Muscle layer of duodenum (tissue), 2 donors: ENCODE results near the gene RELL1.

ENCODE experiments used
- H3K27ac ChIP-seq: one replicate; pipeline ENCODE4 v1.7.0; 2013; ENCODE audit warnings: mild to moderate bottlenecking, low read length
- H3K27me3 ChIP-seq: one replicate; pipeline ENCODE4 v1.7.0; 2013; ENCODE audit warnings: low read depth, mild to moderate bottlenecking, control low read depth, low read length
- H3K36me3 ChIP-seq, 2 donors: one replicate each; pipeline ENCODE4 v1.7.0; 2013; ENCODE audit warnings: low read length in 2 of 2, control low read depth in 1 of 2, mild to moderate bottlenecking in 1 of 2; ENCODE audit not compliant: insufficient read depth in 2 of 2, control insufficient read depth in 1 of 2
- H3K4me1 ChIP-seq, 2 donors: one replicate each; pipeline ENCODE4 v1.7.0; 2013; ENCODE audit warnings: low read length in 2 of 2, mild to moderate bottlenecking in 2 of 2, control low read depth in 1 of 2, moderate library complexity in 1 of 2; ENCODE audit not compliant: insufficient read depth in 2 of 2, control insufficient read depth in 1 of 2
- H3K4me3 ChIP-seq, 2 donors: one replicate each; pipeline ENCODE4 v1.7.0; 2013; ENCODE audit warnings: low read length in 2 of 2, low read depth in 1 of 2, mild to moderate bottlenecking in 1 of 2
- H3K9me3 ChIP-seq, 2 donors: one replicate each; pipeline ENCODE4 v1.7.0; 2013; ENCODE audit warnings: low read length in 2 of 2, control low read depth in 1 of 2, mild to moderate bottlenecking in 1 of 2; ENCODE audit not compliant: control insufficient read depth in 1 of 2
- donor health status: healthy.

The RELL1 gene

GRCh38 chr4:37648084-37648817, 37.9 kb downstream of the RELL1 start:
- no peaks in the 10 kb centered on the region for H3K27me3 ChIP-seq
- H3K9me3 ChIP-seq: no peaks in the 10 kb centered on the region
- H3K27ac ChIP-seq: no peak overlapping the region
- no peak overlapping the region for H3K4me3 ChIP-seq
- H3K4me1 ChIP-seq: peaks cover 4 to 9% of the 10 kb centered on the region in 2 donors
- H3K36me3 ChIP-seq: peaks cover 7 to 38% of the 10 kb centered on the region in 2 donors

- H3K4me1 ChIP-seq: peaks cover 4 to 9% of the 10 kb centered on the region in 2 donors
- H3K27me3 ChIP-seq: no peaks in the 10 kb centered on the region
- no peak overlapping the region for H3K27ac ChIP-seq
- no peaks in the 10 kb centered on the region for H3K9me3 ChIP-seq
- H3K36me3 ChIP-seq: peaks cover 7 to 38% of the 10 kb centered on the region in 2 donors
- H3K4me3 ChIP-seq: no peak overlapping the region
These were observed 39.9 kb downstream of the RELL1 start for GRCh38 chr4:37646247-37646646.

GRCh38 chr4:37645736-37646135, 40.4 kb downstream of the RELL1 start:
- no peaks in the 10 kb centered on the region for H3K9me3 ChIP-seq
- no peak overlapping the region for H3K27ac ChIP-seq
- peaks cover 4 to 9% of the 10 kb centered on the region in 2 donors for H3K4me1 ChIP-seq
- H3K4me3 ChIP-seq: no peak overlapping the region
- H3K27me3 ChIP-seq: no peaks in the 10 kb centered on the region
- peaks cover 7 to 38% of the 10 kb centered on the region in 2 donors for H3K36me3 ChIP-seq

GRCh38 chr4:37644962-37645361, 41.2 kb downstream of the RELL1 start:
- no peak overlapping the region for H3K27ac ChIP-seq

GRCh38 chr4:37641886-37642849, 44.0 kb downstream of the RELL1 start:
- no peak overlapping the region for H3K4me3 ChIP-seq
- no peaks in the 10 kb centered on the region for H3K27me3 ChIP-seq
- no peaks in the 10 kb centered on the region for H3K4me1 ChIP-seq
- H3K27ac ChIP-seq: no peak overlapping the region
- H3K9me3 ChIP-seq: no peaks in the 10 kb centered on the region
- H3K36me3 ChIP-seq: peaks cover 4 to 35% of the 10 kb centered on the region in 2 donors

More at GRCh38 chr4:37644962-37645361, 41.2 kb downstream of the RELL1 start:
- Histone ChIP-seq H3K27me3 (no peaks in the 10 kb centered on the region), H3K4me3 (no peak overlapping the region), H3K36me3 (peaks cover 7 to 38% of the 10 kb centered on the region in 2 donors), H3K9me3 (no peaks in the 10 kb centered on the region), H3K4me1 (peaks cover 4 to 9% of the 10 kb centered on the region in 2 donors)

GRCh38 chr4:37641352-37641751, 44.8 kb downstream of the RELL1 start:
- H3K4me1 ChIP-seq: no peaks in the 10 kb centered on the region
- no peak overlapping the region for H3K27ac ChIP-seq
- no peaks in the 10 kb centered on the region for H3K9me3 ChIP-seq
- H3K27me3 ChIP-seq: no peaks in the 10 kb centered on the region
- no peak overlapping the region for H3K4me3 ChIP-seq
- peaks cover 5 to 36% of the 10 kb centered on the region in 2 donors for H3K36me3 ChIP-seq

- no peaks in the 10 kb centered on the region for H3K4me1 ChIP-seq
- no peak overlapping the region for H3K4me3 ChIP-seq
- H3K36me3 ChIP-seq: peaks cover 11 to 27% of the 10 kb centered on the region in 2 donors
- H3K27ac ChIP-seq: no peak overlapping the region
- no peaks in the 10 kb centered on the region for H3K9me3 ChIP-seq
- H3K27me3 ChIP-seq: no peaks in the 10 kb centered on the region
These were observed 46.5 kb downstream of the RELL1 start for GRCh38 chr4:37639551-37640285.

GRCh38 chr4:37635155-37635554, 51.0 kb downstream of the RELL1 start:
- no peak overlapping the region for H3K27ac ChIP-seq
- no peaks in the 10 kb centered on the region for H3K9me3 ChIP-seq
- H3K36me3 ChIP-seq: peaks cover 30 to 39% of the 10 kb centered on the region in 2 donors
- H3K4me1 ChIP-seq: no peaks in the 10 kb centered on the region
- H3K4me3 ChIP-seq: no peak overlapping the region
- H3K27me3 ChIP-seq: no peaks in the 10 kb centered on the region

GRCh38 chr4:37634180-37634579, 52.0 kb downstream of the RELL1 start:
- H3K4me3 ChIP-seq: no peak overlapping the region
- H3K27ac ChIP-seq: no peak overlapping the region
- H3K36me3 ChIP-seq: peaks cover 30 to 49% of the 10 kb centered on the region in 2 donors
- no peaks in the 10 kb centered on the region for H3K4me1 ChIP-seq
- no peaks in the 10 kb centered on the region for H3K27me3 ChIP-seq
- no peaks in the 10 kb centered on the region for H3K9me3 ChIP-seq

GRCh38 chr4:37632836-37633235, 53.3 kb downstream of the RELL1 start:
- Histone ChIP-seq H3K4me3 (no peak overlapping the region), H3K27ac (no peak overlapping the region), H3K36me3 (peaks cover 30 to 48% of the 10 kb centered on the region in 2 donors), H3K4me1 (no peaks in the 10 kb centered on the region), H3K27me3 (no peaks in the 10 kb centered on the region), H3K9me3 (no peaks in the 10 kb centered on the region)

GRCh38 chr4:37631551-37631950, 54.6 kb downstream of the RELL1 start:
- Histone ChIP-seq H3K4me3 (no peak overlapping the region), H3K27ac (no peak overlapping the region), H3K9me3 (no peaks in the 10 kb centered on the region), H3K4me1 (no peaks in the 10 kb centered on the region), H3K36me3 (peaks cover 25 to 35% of the 10 kb centered on the region in 2 donors), H3K27me3 (no peaks in the 10 kb centered on the region)
